ENCODE results near the gene BCL10. TPM values are rescaled to one million over a fixed set of nuclear protein-coding genes. Genes with fewer than 3 reads are reported as not detected.

The BCL10 gene
- total RNA-seq, 2 donors from 2014 or later, result 21.3 to 22.6 TPM

GRCh38 chr1:85237613-85238012, 38.8 kb downstream of the BCL10 start:
- Mint-ChIP-seq H3K36me3 (ENCODE audit: low read depth) (no peaks in the 10 kb centered on the region), H3K9me3 (no peaks in the 10 kb centered on the region), H3K4me1 (peaks cover 22% of the 10 kb centered on the region), H3K27me3 (ENCODE audit: insufficient read depth) (no peaks in the 10 kb centered on the region), H3K27ac (no peak overlapping the region), H3K4me3 (no peak overlapping the region)
- no peak overlapping the region for H3K27ac ChIP-seq (ENCODE audit: low read depth, low read length)
- H3K27me3 ChIP-seq (ENCODE audit: control insufficient read depth, insufficient read depth, low read length, poor library complexity, severe bottlenecking), result no peaks in the 10 kb centered on the region
- no peaks in the 10 kb centered on the region for H3K36me3 ChIP-seq (ENCODE audit: control insufficient read depth, insufficient read depth, low read length)
- H3K4me1 ChIP-seq (ENCODE audit: control insufficient read depth, insufficient read depth, low read length), result peaks cover 4% of the 10 kb centered on the region
- no peaks in the 10 kb centered on the region for H3K9me3 ChIP-seq (ENCODE audit: control insufficient read depth, low read length)
- H3K9ac ChIP-seq (ENCODE audit: extremely low read depth, low read length, poor library complexity, severe bottlenecking), result no peak overlapping the region
- no peak for TF ChIP-seq CTCF (conservative IDR thresholded peaks at IDR 0.05)
- WGBS, 2 experiments (ENCODE audit: insufficient coverage in 1 of 2, insufficient read length in 1 of 2), result 91 to 100% methylated on average over 1 of the region's 1 CpG
- H3K4me3 ChIP-seq (ENCODE audit: low read length), result no peak overlapping the region
- DNase-seq, result no peak

- H3K27ac ChIP-seq (ENCODE audit: low read depth, low read length), result no peak overlapping the region
- no peak overlapping the region for H3K9ac ChIP-seq (ENCODE audit: extremely low read depth, low read length, poor library complexity, severe bottlenecking)
- H3K27me3 ChIP-seq (ENCODE audit: control insufficient read depth, insufficient read depth, low read length, poor library complexity, severe bottlenecking), result no peaks in the 10 kb centered on the region
- no peaks in the 10 kb centered on the region for H3K9me3 ChIP-seq (ENCODE audit: control insufficient read depth, low read length)
- Mint-ChIP-seq H3K9me3 (no peaks in the 10 kb centered on the region), H3K36me3 (ENCODE audit: low read depth) (no peaks in the 10 kb centered on the region), H3K27ac (no peak overlapping the region), H3K27me3 (ENCODE audit: insufficient read depth) (no peaks in the 10 kb centered on the region), H3K4me3 (no peak overlapping the region), H3K4me1 (peaks cover 11% of the 10 kb centered on the region)
- TF ChIP-seq CTCF (conservative IDR thresholded peaks at IDR 0.05), result peak; percentile 80
- peak; percentile 80 for DNase-seq
- 92 to 98% methylated on average over 5 to 8 of the region's 8 CpGs for WGBS, 2 experiments (ENCODE audit: insufficient coverage in 1 of 2, insufficient read length in 1 of 2)
- H3K4me1 ChIP-seq (ENCODE audit: control insufficient read depth, insufficient read depth, low read length), result peaks cover 2% of the 10 kb centered on the region
- H3K36me3 ChIP-seq (ENCODE audit: control insufficient read depth, insufficient read depth, low read length), result no peaks in the 10 kb centered on the region
- no peak overlapping the region for H3K4me3 ChIP-seq (ENCODE audit: low read length)
Observed at GRCh38 chr1:85230305-85230977, 46.0 kb downstream of the BCL10 start.

- DNase-seq, result no peak
- Histone ChIP-seq H3K4me1 (ENCODE audit: control insufficient read depth, insufficient read depth, low read length) (peaks cover 8% of the 10 kb centered on the region), H3K27me3 (ENCODE audit: control insufficient read depth, insufficient read depth, low read length, poor library complexity, severe bottlenecking) (no peaks in the 10 kb centered on the region), H3K36me3 (ENCODE audit: control insufficient read depth, insufficient read depth, low read length) (no peaks in the 10 kb centered on the region), H3K27ac (ENCODE audit: low read depth, low read length) (no peak overlapping the region), H3K4me3 (ENCODE audit: low read length) (no peak overlapping the region), H3K9ac (ENCODE audit: extremely low read depth, low read length, poor library complexity, severe bottlenecking) (no peak overlapping the region), H3K9me3 (ENCODE audit: control insufficient read depth, low read length) (no peaks in the 10 kb centered on the region)
- 91 to 95% methylated on average over 2 to 6 of the region's 6 CpGs for WGBS, 2 experiments (ENCODE audit: insufficient coverage in 1 of 2, insufficient read length in 1 of 2)
- TF ChIP-seq CTCF (conservative IDR thresholded peaks at IDR 0.05), result no peak
- Mint-ChIP-seq H3K36me3 (ENCODE audit: low read depth) (no peaks in the 10 kb centered on the region), H3K4me1 (peaks cover 19% of the 10 kb centered on the region), H3K9me3 (no peaks in the 10 kb centered on the region), H3K27me3 (ENCODE audit: insufficient read depth) (no peaks in the 10 kb centered on the region), H3K4me3 (no peak overlapping the region), H3K27ac (no peak overlapping the region)
Observed at GRCh38 chr1:85229574-85230097, 46.8 kb downstream of the BCL10 start.
